Mesendoderm (in vitro differentiated cells): ENCODE results near the gene CDC7.

Experiments used
- DNase-seq: peaks from one replicate; pipeline ENCODE4 v3.0.0; 2013
- H2AK5ac ChIP-seq: 2 replicates; pipeline ENCODE4 v1.6.1; 2013; ENCODE audit warnings: low read length, inconsistent platforms
- H2BK120ac ChIP-seq: 2 replicates; pipeline ENCODE4 v1.6.1; 2013; ENCODE audit warnings: low read depth, mild to moderate bottlenecking, low read length, moderate library complexity, mixed read lengths
- H2BK15ac ChIP-seq: replicated peaks from 2 replicates; pipeline ENCODE4 v1.6.1; 2013; ENCODE audit warnings: low read depth, mild to moderate bottlenecking, moderate library complexity
- H2BK5ac ChIP-seq: 2 replicates; pipeline ENCODE4 v1.6.1; 2013; ENCODE audit warnings: low read length, inconsistent platforms
- H3K18ac ChIP-seq: 2 replicates; pipeline ENCODE4 v1.6.1; 2013; ENCODE audit warnings: mild to moderate bottlenecking, low read length, mixed read lengths
- H3K23ac ChIP-seq: one replicate; pipeline ENCODE4 v1.6.1; 2013; ENCODE audit warnings: low read length
- H3K27ac ChIP-seq: 2 replicates; pipeline ENCODE4 v1.5.1; 2013; ENCODE audit warnings: low read depth, mild to moderate bottlenecking, inconsistent platforms, low read length, moderate library complexity
- H3K27me3 ChIP-seq: 2 replicates; pipeline ENCODE4 v1.6.1; 2013; ENCODE audit warnings: low read length, control low read depth, mild to moderate bottlenecking, inconsistent platforms; ENCODE audit not compliant: insufficient read depth, poor library complexity
- H3K36me3 ChIP-seq: 2 replicates; pipeline ENCODE4 v1.6.1; 2013; ENCODE audit warnings: low read length, inconsistent platforms; ENCODE audit not compliant: control insufficient read depth, insufficient read depth
- H3K4ac ChIP-seq: one replicate; pipeline ENCODE4 v1.6.1; 2013; ENCODE audit warnings: low read depth, mild to moderate bottlenecking, low read length, moderate library complexity
- H3K4me1 ChIP-seq: 2 replicates; pipeline ENCODE4 v1.6.1; 2013; ENCODE audit warnings: low read depth, low read length, inconsistent platforms; ENCODE audit not compliant: control insufficient read depth
- H3K4me2 ChIP-seq: 2 replicates; pipeline ENCODE4 v1.6.1; 2013; ENCODE audit warnings: low read length
- H3K4me3 ChIP-seq: 2 replicates; pipeline ENCODE4 v1.5.1; 2013; ENCODE audit warnings: mild to moderate bottlenecking, low read length
- H3K56ac ChIP-seq: one replicate; pipeline ENCODE4 v1.6.1; 2013; ENCODE audit warnings: low read length
- H3K79me1 ChIP-seq: 2 replicates; pipeline ENCODE4 v1.6.1; 2013; ENCODE audit warnings: low read length, inconsistent platforms
- H3K79me2 ChIP-seq: 2 replicates; pipeline ENCODE4 v1.6.1; 2013; ENCODE audit warnings: mild to moderate bottlenecking, low read length; ENCODE audit not compliant: control insufficient read depth, insufficient read depth
- H3K9ac ChIP-seq: 2 replicates; pipeline ENCODE4 v1.6.1; 2013; ENCODE audit warnings: low read length, inconsistent platforms
- H4K5ac ChIP-seq: one replicate; pipeline ENCODE4 v1.6.1; 2013; ENCODE audit warnings: low read length
- H4K8ac ChIP-seq: one replicate; pipeline ENCODE4 v1.6.1; 2013; ENCODE audit warnings: low read depth, mild to moderate bottlenecking, control low read depth, low read length, moderate library complexity
- WGBS: extraction: QIAGEN DNeasy Blood & Tissue Kit; methylation state at CpG from one replicate; pipeline ENCODE4 v1.1.7; 2013; ENCODE audit warnings: low lambda C conversion rate, missing lambda C conversion rate; ENCODE audit not compliant: insufficient coverage; ENCODE audit errors: extremely low coverage; 5-methylcytosine and 5-hydroxymethylcytosine counted together

Gene CDC7

GRCh38 chr1:91520942-91521507 lies 20.4 kb downstream of the CDC7 start:
- Histone ChIP-seq H3K4me2 (no peak overlapping the region), H3K4me1 (no peaks in the 10 kb centered on the region), H3K56ac (no peak overlapping the region), H4K5ac (no peak overlapping the region), H3K9ac (no peak overlapping the region), H3K18ac (no peak overlapping the region), H2BK120ac (no peak overlapping the region), H3K23ac (no peak overlapping the region), H3K4ac (no peak overlapping the region), H2BK5ac (no peak overlapping the region), H3K79me1 (no peaks in the 10 kb centered on the region), H3K27ac (no peak overlapping the region), H2BK15ac (no peak overlapping the region), H3K4me3 (no peak overlapping the region), H3K79me2 (no peaks in the 10 kb centered on the region), H3K27me3 (no peaks in the 10 kb centered on the region), H2AK5ac (no peak overlapping the region), H4K8ac (no peak overlapping the region), H3K36me3 (peaks cover 1% of the 10 kb centered on the region)
- DNase-seq = no peak
- no CpG with 5 or more reads among the region's 2 CpGs for WGBS

DNA sequence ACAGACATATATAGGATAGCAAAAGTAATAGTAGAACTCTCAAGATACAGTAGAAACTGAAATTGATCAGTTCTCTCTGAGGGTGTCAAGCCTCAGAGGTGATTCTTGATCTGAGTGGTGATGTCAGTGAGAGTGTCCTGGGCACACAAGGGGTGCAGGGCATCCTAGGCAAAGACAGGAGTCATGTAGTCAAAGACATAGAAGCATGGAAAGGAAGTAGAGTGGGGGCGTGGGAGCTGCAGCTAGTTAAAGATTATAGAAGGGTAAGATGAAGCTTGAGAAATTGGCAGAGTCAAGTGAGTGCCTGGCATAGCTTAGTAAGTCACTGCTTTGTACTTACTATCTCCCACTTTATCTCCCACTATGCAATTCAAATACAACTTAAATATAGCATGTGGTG lies 22.8 kb downstream of the CDC7 start:
- Histone ChIP-seq H2AK5ac (no peak overlapping the region), H3K4me3 (no peak overlapping the region), H2BK5ac (no peak overlapping the region), H3K79me1 (no peaks in the 10 kb centered on the region), H3K36me3 (peaks cover 1% of the 10 kb centered on the region), H3K79me2 (no peaks in the 10 kb centered on the region), H4K8ac (no peak overlapping the region), H3K27me3 (no peaks in the 10 kb centered on the region), H3K4me2 (no peak overlapping the region), H4K5ac (no peak overlapping the region), H2BK15ac (no peak overlapping the region), H3K9ac (no peak overlapping the region), H3K4ac (no peak overlapping the region), H3K56ac (no peak overlapping the region), H3K23ac (no peak overlapping the region), H2BK120ac (no peak overlapping the region), H3K27ac (no peak overlapping the region), H3K4me1 (no peaks in the 10 kb centered on the region), H3K18ac (no peak overlapping the region)
- WGBS = no CpG with 5 or more reads among the region's 1 CpG
- DNase-seq = no peak

DNA sequence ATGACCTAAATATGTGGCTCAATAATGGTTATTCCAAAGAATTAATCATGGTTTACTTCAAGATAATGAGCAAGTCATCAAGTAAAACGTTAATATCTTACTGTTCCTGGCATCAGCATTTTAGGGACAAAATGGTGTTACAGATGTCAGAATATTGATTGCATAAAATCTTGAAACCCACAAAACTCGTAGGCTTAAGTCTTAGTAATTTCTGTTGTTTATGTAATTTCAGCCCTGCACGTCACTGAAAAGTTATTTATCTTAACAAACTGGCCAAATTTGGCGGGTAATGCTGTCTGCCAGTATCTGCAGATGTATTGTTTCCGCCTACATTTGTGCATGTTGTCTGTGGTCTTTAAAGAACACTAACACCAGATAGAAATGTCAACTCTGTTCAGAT lies 25.8 kb downstream of the CDC7 start:
- Histone ChIP-seq H3K4me1 (no peaks in the 10 kb centered on the region), H3K4me3 (no peak overlapping the region), H3K27ac (no peak overlapping the region), H2BK15ac (no peak overlapping the region), H2BK5ac (no peak overlapping the region), H2AK5ac (no peak overlapping the region), H3K4ac (no peak overlapping the region), H3K9ac (no peak overlapping the region), H2BK120ac (no peak overlapping the region), H4K5ac (no peak overlapping the region), H3K56ac (no peak overlapping the region), H3K23ac (no peak overlapping the region), H3K79me1 (no peaks in the 10 kb centered on the region), H4K8ac (no peak overlapping the region), H3K27me3 (no peaks in the 10 kb centered on the region), H3K36me3 (peaks cover 1% of the 10 kb centered on the region), H3K79me2 (no peaks in the 10 kb centered on the region), H3K18ac (no peak overlapping the region), H3K4me2 (no peak overlapping the region)
- DNase-seq = no peak
- WGBS = no CpG with 5 or more reads among the region's 5 CpGs

- H3K23ac ChIP-seq = no peak overlapping the region
- no peak for DNase-seq
- H3K27ac ChIP-seq = no peak overlapping the region
- H2BK5ac ChIP-seq = no peak overlapping the region
- no peaks in the 10 kb centered on the region for H3K27me3 ChIP-seq
- peaks cover 1% of the 10 kb centered on the region for H3K36me3 ChIP-seq
- H2AK5ac ChIP-seq = no peak overlapping the region
- no peak overlapping the region for H3K56ac ChIP-seq
- H3K9ac ChIP-seq = no peak overlapping the region
- H4K8ac ChIP-seq = no peak overlapping the region
- no CpG with 5 or more reads among the region's 4 CpGs for whole genome bisulfite sequencing
- H3K4me2 ChIP-seq = no peak overlapping the region
- H2BK15ac ChIP-seq = no peak overlapping the region
- no peaks in the 10 kb centered on the region for H3K4me1 ChIP-seq
- H4K5ac ChIP-seq = no peak overlapping the region
- H3K18ac ChIP-seq = no peak overlapping the region
- H3K79me1 ChIP-seq = no peaks in the 10 kb centered on the region
- H2BK120ac ChIP-seq = no peak overlapping the region
- H3K4me3 ChIP-seq = no peak overlapping the region
- H3K4ac ChIP-seq = no peak overlapping the region
- no peaks in the 10 kb centered on the region for H3K79me2 ChIP-seq
These were observed 26.7 kb downstream of the CDC7 start for GRCh38 chr1:91527266-91527765.

- Histone ChIP-seq H3K4me1 (no peaks in the 10 kb centered on the region), H3K79me2 (no peaks in the 10 kb centered on the region), H4K8ac (no peak overlapping the region), H2BK15ac (no peak overlapping the region), H4K5ac (no peak overlapping the region), H3K9ac (no peak overlapping the region), H3K4ac (no peak overlapping the region), H2BK5ac (no peak overlapping the region), H3K23ac (no peak overlapping the region), H3K27ac (no peak overlapping the region), H3K4me3 (no peak overlapping the region), H3K4me2 (no peak overlapping the region), H2BK120ac (no peak overlapping the region), H3K56ac (no peak overlapping the region), H3K79me1 (no peaks in the 10 kb centered on the region), H2AK5ac (no peak overlapping the region), H3K18ac (no peak overlapping the region), H3K36me3 (peaks cover 1% of the 10 kb centered on the region), H3K27me3 (no peaks in the 10 kb centered on the region)
- no CpG with 5 or more reads among the region's 2 CpGs for WGBS
- DNase-seq = no peak
These were observed 27.1 kb downstream of the CDC7 start for GRCh38 chr1:91527781-91528180.

GRCh38 chr1:91529856-91530255 lies 29.2 kb downstream of the CDC7 start:
- Histone ChIP-seq H3K18ac (no peak overlapping the region), H3K4me3 (no peak overlapping the region), H2BK5ac (no peak overlapping the region), H2AK5ac (no peak overlapping the region), H3K4me2 (no peak overlapping the region), H2BK15ac (no peak overlapping the region), H3K79me2 (no peaks in the 10 kb centered on the region), H3K56ac (no peak overlapping the region), H3K36me3 (no peaks in the 10 kb centered on the region), H3K9ac (no peak overlapping the region), H4K5ac (no peak overlapping the region), H2BK120ac (no peak overlapping the region), H3K4me1 (no peaks in the 10 kb centered on the region), H3K4ac (no peak overlapping the region), H4K8ac (no peak overlapping the region), H3K27me3 (no peaks in the 10 kb centered on the region), H3K23ac (no peak overlapping the region), H3K79me1 (no peaks in the 10 kb centered on the region), H3K27ac (no peak overlapping the region)
- no CpG with 5 or more reads among the region's 3 CpGs for WGBS
- no peak for DNase-seq
